Measurements from ENCODE around the gene TMEM255B.

DNA sequence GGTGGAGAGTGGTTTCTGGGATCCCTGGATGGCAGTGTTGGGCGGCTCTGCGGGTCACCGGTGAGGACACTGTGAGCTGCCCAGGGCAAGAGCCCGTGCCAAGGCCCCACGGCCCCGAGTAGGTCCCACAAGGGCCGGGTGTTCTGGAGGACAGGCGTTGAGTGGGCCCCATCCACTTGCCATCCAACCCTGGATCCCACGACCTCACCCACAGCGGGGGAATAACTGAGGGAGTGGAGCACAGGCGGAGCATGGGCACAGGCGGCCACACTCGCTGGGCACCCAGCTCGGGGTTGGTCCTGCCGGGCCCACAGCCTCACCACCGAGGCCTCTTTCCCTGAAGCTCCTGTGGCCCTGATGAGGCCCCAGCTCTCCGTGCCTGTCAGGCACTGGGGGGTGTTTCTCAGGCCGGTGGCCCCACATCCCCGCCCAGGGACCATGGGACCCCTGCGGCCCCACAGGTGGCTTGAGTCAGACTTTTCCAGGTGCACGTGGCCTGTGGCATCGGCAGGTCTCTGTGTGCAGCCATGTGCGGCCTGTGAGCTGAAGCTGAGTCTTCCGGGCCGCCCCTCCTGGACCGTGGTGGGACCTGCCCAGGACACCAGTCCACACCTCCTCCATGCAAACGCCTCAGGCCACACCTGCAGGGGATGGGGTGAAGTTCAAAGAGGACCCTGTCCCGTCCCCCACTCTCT, 16.6 kb downstream of the TMEM255B start:
- TF ChIP-seq, protein P1, sequence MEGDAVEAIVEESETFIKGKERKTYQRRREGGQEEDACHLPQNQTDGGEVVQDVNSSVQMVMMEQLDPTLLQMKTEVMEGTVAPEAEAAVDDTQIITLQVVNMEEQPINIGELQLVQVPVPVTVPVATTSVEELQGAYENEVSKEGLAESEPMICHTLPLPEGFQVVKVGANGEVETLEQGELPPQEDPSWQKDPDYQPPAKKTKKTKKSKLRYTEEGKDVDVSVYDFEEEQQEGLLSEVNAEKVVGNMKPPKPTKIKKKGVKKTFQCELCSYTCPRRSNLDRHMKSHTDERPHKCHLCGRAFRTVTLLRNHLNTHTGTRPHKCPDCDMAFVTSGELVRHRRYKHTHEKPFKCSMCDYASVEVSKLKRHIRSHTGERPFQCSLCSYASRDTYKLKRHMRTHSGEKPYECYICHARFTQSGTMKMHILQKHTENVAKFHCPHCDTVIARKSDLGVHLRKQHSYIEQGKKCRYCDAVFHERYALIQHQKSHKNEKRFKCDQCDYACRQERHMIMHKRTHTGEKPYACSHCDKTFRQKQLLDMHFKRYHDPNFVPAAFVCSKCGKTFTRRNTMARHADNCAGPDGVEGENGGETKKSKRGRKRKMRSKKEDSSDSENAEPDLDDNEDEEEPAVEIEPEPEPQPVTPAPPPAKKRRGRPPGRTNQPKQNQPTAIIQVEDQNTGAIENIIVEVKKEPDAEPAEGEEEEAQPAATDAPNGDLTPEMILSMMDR (IDR thresholded peaks at IDR 0.05; ENCODE audit: insufficient read depth, low read depth, low read length), result no peak
- TF ChIP-seq EZH2 (IDR thresholded peaks at IDR 0.05; ENCODE audit: insufficient read depth, low read length), result no peak
